GM12874 (cell line): ENCODE data around the gene INPP5D.

ENCODE experiments used
- TF ChIP-seq, protein P1 (sequence below): IDR thresholded peaks from 2 replicates; pipeline ENCODE4 v1.5.1; 2011; ENCODE audit warnings: low read depth, mild to moderate bottlenecking, control low read depth, low read length, moderate library complexity; ENCODE audit not compliant: insufficient read depth

Gene INPP5D

DNA sequence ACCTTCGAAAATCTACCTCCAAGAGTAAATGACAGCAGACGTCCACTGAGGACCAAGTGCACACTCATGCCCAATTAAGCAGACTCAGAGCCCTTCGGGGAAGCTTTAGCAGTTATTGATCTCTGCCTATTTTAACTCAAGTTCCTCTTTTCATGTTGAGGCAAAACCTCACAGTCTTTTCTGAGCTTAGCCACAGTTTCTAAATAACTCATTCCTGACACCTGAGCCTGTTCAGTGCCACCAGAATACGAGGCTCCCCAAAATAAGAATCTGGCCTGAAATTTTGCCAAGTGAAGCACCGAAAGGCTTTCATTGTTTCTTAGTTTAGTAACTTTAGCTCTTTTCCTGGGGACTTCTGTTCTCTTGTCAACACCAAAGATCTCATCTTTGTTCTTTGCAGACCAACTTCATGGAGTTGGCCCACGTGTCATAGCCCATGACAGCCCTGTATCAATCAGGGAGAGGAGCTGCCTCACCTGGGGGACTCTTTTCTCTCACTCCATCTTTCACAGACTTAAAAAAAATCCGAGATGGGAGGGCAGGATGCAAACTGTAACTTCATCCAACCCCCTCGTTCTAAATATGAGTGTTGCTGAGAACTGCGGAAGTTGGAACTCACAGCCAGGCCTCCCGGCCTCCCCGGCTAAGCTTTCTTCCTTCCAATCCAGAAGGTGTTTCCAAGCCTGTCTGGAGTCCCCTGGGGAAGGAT lies 22.2 kb downstream of the INPP5D start:
- TF ChIP-seq, protein P1, sequence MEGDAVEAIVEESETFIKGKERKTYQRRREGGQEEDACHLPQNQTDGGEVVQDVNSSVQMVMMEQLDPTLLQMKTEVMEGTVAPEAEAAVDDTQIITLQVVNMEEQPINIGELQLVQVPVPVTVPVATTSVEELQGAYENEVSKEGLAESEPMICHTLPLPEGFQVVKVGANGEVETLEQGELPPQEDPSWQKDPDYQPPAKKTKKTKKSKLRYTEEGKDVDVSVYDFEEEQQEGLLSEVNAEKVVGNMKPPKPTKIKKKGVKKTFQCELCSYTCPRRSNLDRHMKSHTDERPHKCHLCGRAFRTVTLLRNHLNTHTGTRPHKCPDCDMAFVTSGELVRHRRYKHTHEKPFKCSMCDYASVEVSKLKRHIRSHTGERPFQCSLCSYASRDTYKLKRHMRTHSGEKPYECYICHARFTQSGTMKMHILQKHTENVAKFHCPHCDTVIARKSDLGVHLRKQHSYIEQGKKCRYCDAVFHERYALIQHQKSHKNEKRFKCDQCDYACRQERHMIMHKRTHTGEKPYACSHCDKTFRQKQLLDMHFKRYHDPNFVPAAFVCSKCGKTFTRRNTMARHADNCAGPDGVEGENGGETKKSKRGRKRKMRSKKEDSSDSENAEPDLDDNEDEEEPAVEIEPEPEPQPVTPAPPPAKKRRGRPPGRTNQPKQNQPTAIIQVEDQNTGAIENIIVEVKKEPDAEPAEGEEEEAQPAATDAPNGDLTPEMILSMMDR: no peak

DNA sequence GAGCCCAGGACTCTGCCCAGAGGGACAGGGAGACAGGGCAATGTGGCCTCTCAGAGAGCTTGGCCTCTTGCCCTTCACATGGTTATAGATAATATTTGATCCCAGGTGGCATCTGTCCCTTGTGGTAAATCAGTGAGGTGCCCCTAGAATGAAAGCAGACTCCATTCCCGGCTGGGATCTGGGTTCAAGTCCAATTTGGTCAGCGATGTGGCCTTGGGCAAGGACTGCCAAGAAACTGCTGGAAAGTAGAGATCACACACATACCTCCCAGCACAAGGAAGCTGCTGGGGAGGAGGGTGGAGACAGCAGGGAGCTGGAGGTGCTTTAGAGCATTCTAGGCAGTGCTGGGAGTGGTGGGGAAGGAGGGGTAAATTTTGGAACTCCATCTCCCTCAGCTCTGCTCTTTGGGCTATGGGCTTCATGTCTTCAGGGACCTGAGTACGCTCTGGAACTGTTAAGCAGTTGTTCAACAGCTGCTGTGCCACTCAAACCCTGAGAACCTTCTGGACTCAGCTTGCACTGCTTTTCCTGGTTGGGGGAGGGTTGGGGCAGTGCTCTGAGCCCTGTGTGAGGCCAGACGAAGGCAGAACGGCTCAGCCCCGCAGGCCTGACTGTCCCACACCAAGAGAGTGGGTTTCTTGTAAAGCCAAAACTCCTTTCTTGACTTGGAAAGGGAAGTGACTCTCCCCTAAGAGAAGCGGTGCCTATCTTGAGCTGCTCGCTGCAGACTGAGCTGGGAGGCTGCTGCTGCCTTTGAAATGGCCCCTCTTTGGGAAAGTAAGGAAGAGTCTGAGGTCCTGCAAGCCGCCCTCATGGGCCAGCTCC lies 23.0 kb downstream of the INPP5D start:
- TF ChIP-seq, protein P1: no peak

DNA sequence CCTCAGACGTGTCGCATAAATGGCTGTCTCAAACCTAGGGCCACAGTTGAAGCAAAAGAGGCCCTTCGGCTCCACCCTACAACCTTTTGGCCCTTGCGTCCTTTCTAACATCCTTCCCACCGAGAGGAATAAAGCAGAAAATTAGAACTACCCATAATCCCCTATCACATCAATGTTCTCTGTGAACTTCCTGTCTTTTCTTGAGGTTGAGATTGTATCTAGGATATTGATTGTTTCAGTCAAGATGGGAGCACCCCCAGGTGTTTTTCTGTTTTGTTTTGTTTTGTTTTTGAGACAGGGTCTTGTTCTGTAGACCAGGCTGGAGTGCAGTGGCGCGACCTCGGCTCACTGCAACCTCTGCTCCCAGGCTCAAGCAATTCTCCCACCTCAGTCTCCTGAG lies 23.6 kb downstream of the INPP5D start:
- TF ChIP-seq, protein P1: no peak

DNA sequence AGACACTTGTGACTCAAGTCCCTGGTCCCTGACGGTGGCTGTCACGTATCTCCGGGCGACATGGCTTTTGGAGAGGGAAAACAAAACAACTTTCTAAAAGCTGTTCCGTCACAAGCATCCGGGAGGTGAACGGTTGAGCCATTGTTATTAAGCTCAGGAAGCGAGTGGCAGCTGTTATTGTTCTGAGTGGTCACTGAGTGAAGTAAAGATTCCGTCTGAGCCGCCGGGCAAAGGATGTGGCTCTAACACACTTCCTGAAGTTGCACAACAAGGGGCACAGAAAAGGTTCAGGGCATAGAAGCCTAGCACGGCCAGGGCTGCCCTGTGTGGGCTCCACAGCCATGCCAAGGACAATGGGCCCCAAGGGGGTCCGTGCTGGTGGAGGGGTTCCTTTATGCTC lies 24.3 kb downstream of the INPP5D start:
- TF ChIP-seq, protein P1: no peak

DNA sequence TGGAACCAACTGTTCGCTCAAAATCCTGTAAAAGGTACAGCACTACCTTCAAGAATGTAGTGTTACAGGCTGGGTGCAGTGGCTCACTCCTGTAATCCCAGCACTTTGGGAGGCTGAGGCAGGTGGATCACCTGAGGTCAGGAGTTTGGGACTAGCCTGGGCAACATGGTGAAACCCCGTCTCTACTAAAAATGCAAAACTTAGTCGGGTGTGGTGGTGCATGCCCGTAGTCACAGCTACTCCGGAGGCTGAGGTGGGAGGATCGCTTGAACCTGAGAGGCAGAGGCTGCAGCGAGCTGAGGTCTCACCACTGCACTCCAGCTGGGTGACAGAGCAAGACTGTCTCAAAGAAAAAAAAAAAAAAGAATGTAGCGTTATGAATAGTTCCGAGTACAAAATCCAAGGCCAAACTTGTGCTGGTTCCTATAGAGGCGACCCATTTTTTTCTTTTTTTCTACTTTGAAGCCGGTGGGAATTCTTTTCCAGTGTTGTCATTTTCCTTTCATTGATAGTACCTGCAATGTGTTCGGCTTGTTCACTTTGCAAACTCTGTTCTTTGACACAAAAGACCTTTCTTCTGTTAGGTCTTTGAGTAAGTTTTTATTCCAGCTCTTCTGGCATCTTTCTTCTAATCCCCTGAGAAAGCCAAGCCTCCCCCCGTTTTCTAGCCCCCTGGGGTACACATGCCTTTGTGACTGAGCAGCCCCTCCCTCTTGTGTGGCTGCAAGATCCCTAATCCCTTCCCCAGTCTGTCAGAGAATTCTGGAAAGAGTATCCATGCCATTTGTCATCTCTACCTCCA lies 25.1 kb downstream of the INPP5D start:
- TF ChIP-seq, protein P1: no peak

DNA sequence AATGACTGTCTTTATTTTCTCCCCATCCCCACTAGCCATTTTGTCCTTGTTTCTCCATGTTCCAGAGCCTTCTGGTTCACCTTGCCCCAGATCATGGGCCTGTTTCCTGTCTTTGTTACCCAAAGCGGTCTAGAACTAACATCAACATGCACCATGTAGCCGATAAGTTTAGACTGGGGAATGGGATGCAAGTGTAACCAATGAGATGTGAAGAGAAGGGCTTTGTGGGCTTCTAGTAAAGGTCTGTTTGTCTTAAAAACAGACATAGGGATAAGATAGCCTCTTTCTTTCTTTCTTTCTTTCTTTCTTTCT lies 25.7 kb downstream of the INPP5D start:
- TF ChIP-seq, protein P1: no peak

DNA sequence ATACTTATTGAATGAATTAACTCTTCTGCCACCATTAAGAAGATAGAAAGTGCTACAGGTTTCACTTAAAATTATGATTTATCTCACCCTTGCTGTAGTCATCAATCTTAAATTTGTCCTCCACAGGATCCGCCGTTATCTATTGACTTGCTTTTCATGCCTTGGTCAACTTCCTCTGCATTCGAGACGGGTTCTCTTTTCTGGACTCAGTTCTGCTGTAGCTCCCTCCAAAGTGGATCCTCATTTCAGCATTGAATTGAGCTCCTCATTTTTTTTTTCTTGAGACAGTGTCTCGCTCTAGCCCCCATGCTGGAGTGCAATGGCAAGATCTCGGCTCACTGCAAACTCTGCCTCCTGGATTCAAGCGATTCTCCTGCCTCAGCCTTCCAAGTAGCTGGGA lies 27.6 kb downstream of the INPP5D start:
- TF ChIP-seq, protein P1: no peak
